HG03025 (cell line): ENCODE measurements around the gene CCDC7.
"Not testable (repeated sequence)": the region's sequence is repeated elsewhere in the genome, so short reads cannot be mapped to it uniquely, and the experiment has no call there.

Experiments
- ATAC-seq: cut with Tn5 transposase; IDR thresholded peaks from one replicate; pipeline ENCODE4 v1.9.1; 2021; ENCODE audit warnings: mild to moderate bottlenecking, moderate library complexity; ENCODE audit not compliant: unreplicated experiment, low FRiP score

Gene CCDC7

DNA sequence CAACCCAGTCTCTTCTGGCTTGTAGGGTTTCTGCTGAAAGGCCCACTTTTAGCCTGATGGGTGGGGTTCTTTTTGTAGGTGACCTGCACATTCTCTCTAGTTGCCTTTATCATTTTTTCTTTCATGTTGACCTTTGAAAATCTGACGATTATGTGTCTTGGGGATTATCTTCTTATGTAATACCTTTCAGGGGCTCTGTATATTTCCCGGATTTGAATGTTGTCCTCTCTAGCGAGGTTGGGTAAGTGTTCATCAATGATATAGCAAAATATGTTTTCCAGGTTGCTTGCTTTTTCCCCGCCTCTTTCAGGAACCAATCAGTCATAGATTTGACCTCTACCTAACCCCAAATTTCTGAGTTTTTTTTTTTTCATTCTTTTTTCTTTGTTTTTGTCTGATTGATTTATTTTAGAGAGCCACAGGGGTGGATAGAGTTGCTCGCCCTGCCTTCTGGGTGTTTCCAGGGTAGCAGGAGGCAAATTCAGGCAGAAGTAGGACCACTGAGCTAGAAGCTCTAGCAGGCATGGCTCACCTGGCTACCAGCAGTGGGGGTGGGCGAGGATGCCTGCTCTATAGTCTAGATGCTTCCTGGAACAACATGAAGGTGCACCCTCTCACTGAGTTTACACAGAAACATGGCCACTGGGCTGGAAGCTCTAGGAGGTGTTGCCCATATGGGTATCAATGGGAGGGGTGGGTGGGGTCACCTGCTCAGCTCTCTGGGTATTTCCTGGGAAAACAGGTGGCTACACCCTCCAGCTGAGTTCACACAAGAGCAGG is 94.9 kb downstream of the CCDC7 start:
- ATAC-seq, result no peak

DNA sequence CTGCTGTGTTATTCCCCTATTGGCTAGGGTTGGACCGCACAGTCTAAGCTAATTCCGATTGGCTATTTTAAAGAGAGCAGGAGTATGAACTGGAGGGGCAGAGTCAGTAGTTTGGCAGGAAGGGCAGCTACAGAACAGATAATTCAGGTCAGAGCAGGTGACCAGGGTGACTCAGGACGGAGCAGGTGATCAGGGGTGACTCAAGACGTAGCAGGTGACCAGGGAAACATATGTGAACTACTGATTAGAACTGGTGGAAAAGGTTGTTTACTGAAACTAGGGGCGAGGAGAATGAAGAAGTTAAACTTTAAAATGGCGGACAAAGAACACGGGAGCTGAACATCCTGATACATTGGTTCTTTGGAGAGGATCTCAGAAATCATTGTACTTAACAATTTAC is 102.3 kb downstream of the CCDC7 start:
- ATAC-seq, result no peak

DNA sequence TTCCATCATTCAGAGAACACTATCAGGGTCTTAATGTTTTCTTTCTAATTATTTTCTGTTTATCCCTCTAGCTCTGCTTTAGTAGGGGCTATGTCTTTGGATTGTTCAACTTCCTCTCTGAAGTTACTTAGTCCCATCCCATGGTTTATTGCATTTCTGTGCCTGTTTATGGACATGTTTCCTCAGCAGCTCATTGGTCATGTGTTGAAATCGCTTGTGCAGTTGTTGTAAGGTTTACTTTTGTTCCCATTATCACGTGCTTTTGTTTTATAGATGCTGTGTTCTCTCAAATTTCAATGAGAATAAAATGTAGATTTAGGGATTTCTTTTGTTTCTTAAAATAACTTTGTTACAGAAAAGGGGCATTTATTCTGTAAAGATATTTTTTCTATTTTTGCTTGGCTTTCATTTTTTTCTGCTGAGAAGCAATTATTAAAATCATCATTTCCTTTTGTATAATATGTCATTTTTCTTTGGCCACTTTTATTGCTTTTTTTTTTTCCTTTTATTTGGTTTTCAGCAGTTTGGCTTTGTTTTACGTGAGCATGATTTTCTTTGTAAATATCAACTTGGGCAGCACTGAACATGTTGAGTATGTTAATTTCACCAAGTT is 110.9 kb downstream of the CCDC7 start:
- ATAC-seq, result no peak

DNA sequence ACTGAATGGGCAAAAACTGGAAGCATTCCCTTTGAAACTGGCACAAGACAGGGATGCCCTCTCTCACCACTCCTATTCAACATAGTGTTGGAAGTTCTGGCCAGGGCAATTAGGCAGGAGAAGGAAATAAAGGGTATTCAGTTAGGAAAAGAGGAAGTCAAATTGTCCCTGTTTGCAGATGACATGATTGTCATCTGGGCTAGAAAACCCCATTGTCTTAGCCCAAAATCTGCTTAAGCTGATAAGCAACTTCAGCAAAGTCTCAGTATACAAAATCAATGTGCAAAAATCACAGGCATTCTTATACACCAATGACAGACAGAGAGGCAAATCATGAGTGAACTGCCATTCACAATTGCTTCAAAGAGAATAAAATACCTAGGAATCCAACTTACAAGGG is 116.8 kb downstream of the CCDC7 start:
- ATAC-seq, result not testable (repeated sequence)

DNA sequence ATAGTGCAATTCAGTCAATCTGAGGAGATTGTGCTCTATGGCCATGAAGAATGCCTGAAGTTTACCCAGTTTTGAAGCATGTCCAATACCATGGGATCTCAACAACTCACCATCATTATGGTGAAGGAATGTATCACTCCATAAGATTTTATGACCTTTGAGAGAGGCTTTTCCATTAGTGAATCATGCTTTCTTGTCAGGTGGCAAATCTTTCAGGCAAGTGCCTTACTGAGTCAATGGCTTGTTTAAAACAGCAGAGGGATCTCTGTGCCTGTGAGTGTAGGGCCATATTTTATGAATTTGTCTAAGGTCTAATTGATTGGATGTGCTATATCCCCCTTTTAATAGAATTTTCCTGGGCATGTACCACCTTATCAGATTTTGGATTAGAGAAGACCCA is 131.5 kb downstream of the CCDC7 start:
- no peak for ATAC-seq

DNA sequence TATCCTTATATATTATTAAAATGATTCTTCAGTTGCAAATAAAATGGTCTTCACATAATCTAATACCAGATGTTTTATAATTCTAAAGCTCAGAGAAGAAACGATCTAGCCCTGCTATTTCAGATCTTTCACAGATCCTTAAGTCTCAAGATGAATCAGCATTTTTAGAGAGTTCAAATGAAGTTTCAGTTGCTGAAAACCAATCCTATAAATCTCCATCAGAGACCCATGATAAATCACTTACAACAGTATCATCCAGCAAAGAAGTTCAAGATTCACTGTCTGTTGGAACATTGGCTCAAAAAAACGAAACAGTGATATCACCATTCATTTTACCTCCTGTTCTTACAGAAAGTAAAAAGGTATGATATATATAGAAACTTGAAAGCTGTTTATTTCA is 137.0 kb downstream of the CCDC7 start:
- no peak for ATAC-seq

DNA sequence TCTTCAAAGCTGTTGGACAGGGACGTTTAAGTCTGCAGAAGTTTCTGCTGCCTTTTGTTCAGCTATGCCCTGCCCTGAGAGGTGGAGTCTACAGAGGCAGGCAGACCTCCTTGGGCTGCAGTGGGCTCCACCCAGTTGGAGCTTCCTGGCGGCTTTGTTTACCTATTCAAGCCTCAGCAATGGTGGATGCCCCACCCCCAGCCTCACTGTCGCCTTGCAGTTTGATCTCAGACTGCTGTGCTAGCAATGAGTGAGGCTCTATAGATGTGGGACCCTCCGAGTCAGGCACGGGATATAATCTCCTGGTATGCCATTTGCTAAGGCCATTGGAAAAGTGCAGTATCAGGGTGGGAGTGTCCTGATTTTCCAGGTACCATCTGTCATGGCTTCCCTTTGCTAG is 152.1 kb downstream of the CCDC7 start:
- not testable (repeated sequence) for ATAC-seq

DNA sequence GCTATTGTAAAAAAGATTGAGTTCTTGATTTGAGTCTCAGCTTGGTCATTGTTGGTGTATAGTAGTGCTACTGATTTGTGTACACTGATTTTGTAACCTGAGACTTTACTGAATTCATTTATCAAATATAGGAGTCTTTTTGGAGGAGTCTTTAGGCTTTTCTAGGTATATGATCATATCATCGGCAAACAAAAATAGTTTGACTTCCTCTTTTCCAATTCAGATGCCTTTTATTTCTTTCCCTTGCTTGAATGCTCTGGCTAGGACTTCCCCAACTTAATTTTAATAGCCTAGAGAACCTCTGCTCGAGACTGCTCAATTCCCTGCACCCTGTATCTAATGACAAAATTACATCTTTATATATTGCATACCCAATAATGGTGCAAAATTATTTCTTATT is 154.4 kb downstream of the CCDC7 start:
- no peak for ATAC-seq

DNA sequence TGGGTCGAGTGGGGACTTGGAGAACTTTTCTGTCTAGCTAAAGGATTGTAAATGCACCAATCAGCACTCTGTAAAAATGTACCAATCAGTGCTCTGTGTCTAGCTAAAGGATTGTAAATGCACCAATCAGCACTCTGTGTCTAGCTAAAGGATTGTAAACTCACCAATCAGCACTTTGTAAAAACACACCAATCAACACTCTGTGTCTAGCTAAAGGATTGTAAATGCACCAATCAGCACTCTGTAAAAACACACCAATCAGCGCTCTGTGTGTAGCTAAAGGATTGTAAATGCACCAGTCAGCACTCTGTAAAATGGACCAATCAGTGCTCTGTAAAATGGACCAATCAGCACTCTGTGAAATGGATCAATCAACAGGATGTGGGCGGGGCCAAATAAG is 155.6 kb downstream of the CCDC7 start:
- not testable (repeated sequence) for ATAC-seq

DNA sequence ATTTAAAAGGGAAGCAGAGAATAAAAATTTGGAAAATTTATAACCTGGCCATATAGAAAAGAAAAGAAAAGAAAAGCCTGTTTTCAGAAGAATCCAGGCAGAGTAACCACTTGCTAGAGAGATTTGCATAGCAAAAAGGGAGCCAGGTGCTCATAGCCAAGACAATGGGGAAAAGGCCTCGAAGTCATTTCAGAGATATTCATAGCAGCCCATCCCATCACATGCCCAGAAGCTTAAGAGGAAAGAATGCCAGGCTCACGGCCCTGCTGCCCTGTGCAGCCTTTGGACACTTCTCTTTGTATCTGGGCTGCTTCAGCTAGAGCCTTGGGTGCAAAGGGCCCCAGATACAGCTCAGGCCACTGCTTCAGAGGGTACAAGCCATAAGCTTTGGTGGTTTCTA is 159.8 kb downstream of the CCDC7 start:
- no peak for ATAC-seq

DNA sequence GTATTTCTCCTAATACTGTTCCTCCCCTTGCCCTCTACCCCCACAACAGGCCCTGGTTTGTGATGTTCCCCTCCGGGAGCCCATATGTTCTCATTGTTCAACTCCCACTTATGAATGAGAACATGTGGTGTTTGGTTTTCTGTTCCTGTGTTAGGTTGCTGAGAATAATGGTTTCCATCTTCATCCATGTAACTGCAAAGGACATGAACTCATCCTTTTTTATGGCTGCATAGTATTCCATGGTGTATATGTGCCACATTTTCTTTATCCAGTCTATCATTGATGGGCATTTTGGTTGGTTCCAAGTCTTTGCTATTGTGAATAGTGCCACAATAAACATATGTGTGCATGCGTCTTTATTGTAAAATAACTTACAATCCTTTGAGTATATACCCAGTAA is 164.6 kb downstream of the CCDC7 start:
- ATAC-seq, result not testable (repeated sequence)

DNA sequence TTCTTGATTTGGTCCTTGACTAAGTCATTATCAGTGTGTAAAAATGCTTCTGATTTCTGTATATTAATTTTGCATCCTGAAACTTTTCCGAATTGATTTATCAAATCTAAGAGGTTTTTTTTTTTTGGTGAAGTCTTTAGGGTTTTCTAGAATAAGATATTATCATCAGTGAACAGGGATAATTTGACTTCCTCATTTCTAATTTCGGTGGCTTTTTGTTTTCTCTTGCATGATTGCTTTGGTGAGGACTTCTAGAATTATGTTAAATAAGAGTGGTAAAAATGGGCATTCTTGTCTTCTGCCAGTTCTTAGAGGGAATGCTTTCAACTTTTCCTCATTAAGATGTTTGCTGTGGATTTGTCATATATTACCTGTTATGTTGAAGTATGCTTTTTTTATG is 170.5 kb downstream of the CCDC7 start:
- ATAC-seq, result no peak

DNA sequence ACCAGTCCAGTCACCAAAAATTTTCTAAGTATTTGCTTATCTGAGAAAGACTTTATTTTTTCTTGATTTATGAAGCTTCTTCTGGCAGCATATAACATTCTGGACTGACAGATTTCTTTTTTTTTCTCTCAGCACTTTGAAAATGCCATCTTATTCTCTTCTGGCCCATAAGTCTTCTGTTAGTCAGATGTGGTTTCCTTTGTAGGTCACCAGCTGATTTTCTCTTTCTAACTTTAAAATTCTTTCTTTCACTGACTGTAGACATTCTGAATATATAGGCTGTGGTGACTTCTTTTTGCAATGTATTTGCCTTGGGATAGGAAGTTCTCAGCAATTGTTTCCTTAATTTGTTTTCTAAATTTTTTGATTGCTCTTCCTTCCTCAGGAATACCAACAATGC is 172.5 kb downstream of the CCDC7 start:
- no peak for ATAC-seq

DNA sequence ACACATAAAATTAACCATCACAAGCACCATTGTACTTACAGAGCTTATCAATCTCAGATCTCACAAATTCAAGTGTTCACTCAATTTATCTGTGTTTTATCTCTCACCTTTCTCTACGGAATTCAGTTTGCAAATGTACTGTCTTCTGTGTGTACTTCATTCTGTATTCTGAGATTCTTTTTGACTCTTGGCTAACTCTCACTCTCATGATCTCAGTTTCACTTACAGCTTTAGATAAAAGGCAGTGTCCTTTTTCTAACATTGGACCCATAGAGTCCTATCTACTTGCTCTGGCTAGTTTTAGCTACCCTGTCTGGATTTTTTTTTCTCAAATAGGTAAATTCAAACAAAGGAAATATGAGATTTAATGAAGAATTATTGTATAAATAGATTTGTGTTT is 176.0 kb downstream of the CCDC7 start:
- no peak for ATAC-seq

DNA sequence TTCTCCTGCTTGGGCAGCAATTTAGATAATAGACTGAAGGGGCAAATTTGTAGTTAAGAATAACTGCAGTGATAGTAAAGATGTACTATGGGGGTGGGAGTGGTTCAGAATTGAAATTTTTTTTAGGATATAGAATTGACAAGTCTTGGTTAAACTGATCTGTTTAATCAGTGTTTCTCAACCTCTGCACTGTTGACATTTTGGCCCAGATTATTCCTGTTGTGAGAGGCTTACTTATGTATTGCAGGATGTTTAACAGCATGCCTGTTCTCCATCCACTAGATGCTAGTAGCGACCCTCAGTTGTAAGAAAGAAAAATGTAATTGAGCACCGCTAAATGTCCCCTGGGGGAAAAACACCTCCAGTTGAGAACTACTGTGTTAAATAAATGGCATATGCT is 176.5 kb downstream of the CCDC7 start:
- no peak for ATAC-seq

DNA sequence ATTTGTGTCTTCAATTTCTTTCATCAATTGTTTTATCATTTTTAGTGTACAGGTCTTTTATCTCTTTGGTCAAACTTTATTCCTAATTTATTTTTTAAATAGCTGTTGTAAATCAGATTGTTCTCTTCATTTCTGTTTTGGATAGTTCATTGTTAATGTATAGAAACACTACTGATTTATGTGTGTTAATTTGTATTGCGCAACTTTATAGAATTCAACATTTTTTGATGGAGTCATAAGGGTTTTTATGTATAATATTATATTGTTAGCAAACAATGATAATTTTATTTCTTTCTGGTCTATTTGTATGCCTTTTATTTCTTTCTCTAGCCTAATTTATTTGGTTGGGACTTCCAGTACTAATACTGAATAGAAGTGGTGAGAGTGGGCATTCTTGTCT is 181.2 kb downstream of the CCDC7 start:
- no peak for ATAC-seq

DNA sequence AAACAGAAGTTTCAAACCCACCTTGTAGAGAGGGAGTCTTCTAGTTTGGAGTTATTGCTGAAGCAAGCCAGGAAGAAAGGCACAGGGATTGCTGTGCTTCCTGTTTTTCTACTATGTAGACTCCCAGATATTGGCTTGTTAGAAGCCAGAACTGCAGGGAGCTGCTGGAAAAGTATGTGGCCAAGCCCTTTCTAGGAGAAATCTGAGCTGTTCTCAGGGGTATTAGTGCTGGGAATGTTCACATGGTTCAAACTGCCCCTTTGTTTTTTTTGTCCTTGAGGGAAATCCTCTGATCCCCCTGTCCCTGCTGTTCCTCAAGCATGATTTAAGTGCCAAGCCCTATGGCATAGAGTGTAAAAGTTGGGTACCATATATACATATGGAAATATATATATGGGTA is 184.0 kb downstream of the CCDC7 start:
- ATAC-seq, result no peak

DNA sequence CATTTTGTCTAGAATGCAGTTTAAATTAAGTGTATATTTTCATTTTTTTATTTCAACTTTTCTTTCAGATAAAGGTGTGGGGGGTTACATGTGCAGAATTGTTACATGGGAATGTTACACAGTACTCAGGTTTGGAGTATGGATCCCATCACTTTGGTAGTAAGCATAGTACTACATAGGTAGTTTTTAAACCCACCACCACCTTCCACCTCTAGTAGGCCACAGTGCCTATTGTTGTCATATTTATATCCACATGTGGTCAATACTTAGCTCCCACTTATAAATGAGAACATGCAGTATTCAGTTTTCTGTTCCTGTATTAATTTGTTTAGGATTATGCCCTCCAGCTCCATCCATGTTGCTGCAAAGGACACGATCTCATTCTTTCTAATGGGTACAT is 200.6 kb downstream of the CCDC7 start:
- ATAC-seq, result no peak

DNA sequence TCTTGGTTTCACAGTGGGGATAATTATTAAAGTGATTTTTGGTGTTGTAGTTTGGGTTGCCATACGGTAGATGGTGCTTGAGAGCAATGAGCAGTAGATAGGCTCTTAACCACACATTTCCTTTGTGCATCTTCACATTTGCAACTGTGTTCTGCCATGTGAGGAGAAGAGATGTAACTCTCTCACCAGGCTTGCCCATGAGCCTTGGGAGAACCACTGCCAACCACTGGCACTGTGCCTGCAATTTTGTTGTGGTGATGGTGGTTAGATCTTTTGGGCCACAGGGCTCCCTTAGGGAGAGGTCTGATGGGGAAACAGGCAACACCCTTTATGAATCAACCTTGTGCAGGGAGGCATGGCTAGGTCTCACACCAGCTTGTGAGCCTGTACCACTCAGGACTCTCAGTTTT is 204.3 kb downstream of the CCDC7 start:
- no peak for ATAC-seq

DNA sequence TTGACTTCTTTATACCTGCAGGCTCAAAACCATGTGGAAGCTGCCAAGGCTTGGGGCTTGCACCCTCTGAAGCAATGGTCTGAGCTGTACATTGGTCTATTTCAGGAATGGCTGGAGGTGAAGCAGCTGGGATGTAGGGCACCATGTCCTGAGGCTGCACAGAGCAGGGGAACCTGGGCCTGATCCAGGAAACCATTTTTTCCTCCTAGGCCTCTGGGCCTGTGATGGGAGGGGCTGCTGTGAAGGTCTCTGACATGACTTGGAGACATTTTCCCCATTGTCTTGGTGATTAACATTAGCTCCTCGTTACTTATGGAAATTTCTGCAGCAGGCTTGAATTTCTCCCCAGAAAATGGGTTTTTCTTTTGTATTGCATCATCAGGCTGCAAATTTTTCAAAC is 211.5 kb downstream of the CCDC7 start:
- not testable (repeated sequence) for ATAC-seq

DNA sequence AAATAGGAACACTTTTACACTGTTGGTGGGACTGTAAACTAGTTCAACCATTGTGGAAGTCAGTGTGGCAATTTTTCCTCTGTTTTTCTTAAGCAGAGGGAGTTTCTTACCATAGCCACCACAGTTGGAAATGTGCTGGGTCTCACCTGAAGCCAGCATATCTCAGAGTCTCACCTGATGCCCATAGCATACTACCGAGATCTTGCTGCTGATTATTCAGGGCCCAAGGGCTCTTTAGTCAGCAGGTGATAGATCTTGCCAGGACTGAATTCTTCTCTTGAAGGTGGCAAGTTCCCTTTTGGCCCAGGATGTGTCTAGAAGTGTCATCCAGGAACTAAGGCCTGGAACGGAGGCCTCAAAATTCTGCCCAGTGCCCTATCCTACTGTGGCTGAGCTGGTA is 215.4 kb downstream of the CCDC7 start:
- ATAC-seq, result no peak

DNA sequence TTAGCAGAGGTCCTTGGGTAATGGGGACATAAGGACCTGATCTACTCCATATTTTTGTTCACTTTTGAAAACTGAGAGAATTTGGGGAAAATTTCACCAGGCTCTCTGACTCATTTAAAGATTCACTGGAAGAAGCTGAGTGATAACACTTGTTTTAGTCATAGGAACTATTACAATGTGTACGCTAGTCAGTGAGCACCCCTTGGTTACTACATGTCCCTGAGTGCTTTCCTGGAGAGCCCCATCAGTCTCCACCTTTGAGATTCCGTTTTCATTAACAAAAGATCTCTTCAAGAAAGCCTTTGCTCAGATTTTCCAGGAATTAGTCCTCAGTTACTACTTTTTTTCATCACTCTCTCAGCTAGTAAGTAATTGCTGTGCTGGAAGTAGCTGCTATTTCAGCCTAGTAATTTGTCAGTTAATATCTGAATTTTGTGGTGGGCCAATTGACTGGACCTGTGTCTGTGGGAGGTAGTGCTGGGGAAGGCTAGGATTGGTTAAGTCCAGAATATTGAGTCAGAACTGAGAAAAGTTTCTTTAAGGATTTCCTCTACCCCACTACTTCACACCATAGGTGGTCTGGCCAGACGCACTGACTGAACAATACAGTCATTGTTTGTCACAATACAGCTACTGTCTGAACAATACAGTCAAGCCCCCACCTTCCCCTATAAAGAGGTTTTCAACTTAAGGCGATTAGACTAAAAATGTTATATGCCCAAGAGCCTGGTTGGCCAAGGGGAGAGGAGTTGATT is 235.0 kb downstream of the CCDC7 start:
- no peak for ATAC-seq
